HCT116 (cell line): ENCODE results near the gene NSMF.

Source experiments
- EGR1 ChIP-seq: IDR thresholded peaks from 2 replicates; pipeline ENCODE4 v1.6.1; 2012; ENCODE audit warnings: low read depth
- EZH2 ChIP-seq: fragments of 200-600 bp; sonication (generic); IDR thresholded peaks from 2 replicates; pipeline ENCODE4 v1.6.1; 2017; ENCODE audit warnings: antibody characterized with exemption, mixed run types
- EZH2phosphoT487 ChIP-seq: fragments of 200-600 bp; IDR thresholded peaks from 2 replicates; pipeline ENCODE4 v1.6.1; 2018; ENCODE audit warnings: antibody characterized with exemption, borderline replicate concordance
- JUND ChIP-seq: IDR thresholded peaks from 2 replicates; pipeline ENCODE4 v1.6.1; 2012
- POLR2A ChIP-seq: IDR thresholded peaks from 2 replicates; pipeline ENCODE4 v1.7.0; 2011; ENCODE audit warnings: borderline replicate concordance; ENCODE audit not compliant: insufficient read depth, insufficient read length; ENCODE audit errors: extremely low read depth
- POLR2AphosphoS5 ChIP-seq: IDR thresholded peaks from 2 replicates; pipeline ENCODE4 v1.6.1; 2011; ENCODE audit warnings: mild to moderate bottlenecking, low read depth, low read length, moderate library complexity
- RAD21 ChIP-seq: IDR thresholded peaks from 2 replicates; pipeline ENCODE4 v1.6.1; 2012; ENCODE audit warnings: low read depth, mild to moderate bottlenecking
- SP1 ChIP-seq: IDR thresholded peaks from 2 replicates; pipeline ENCODE4 v1.6.1; 2012; ENCODE audit warnings: low read depth
- YY1 ChIP-seq: IDR thresholded peaks from 2 replicates; pipeline ENCODE4 v1.6.1; 2011; ENCODE audit warnings: low read length, low read depth, moderate library complexity, mild to moderate bottlenecking; ENCODE audit not compliant: insufficient replicate concordance; ENCODE audit errors: extremely low read depth
- TF ChIP-seq, protein P1 (sequence below): IDR thresholded peaks from 2 replicates; pipeline ENCODE4 v1.6.1; 2012
- TF ChIP-seq, protein P2 (sequence below), 3 experiments: fragments of 200-600 bp in 1 of 3; sonication (generic) in 1 of 3; IDR thresholded peaks in 2 of 3; conservative IDR thresholded peaks in 1 of 3; 2 replicates each; pipeline ENCODE4 v1.5.1; 2012 to 2017; ENCODE audit warnings: low read depth in 2 of 3, low read length in 2 of 3, antibody characterized with exemption in 1 of 3, borderline replicate concordance in 1 of 3, control low read depth in 1 of 3, mild to moderate bottlenecking in 1 of 3, mixed read lengths in 1 of 3, mixed run types in 1 of 3, moderate library complexity in 1 of 3; ENCODE audit not compliant: insufficient read depth in 1 of 3
- TF ChIP-seq, protein P3 (sequence below): IDR thresholded peaks from 2 replicates; pipeline ENCODE4 v1.6.1; 2011; ENCODE audit warnings: mild to moderate bottlenecking, low read length, moderate library complexity; ENCODE audit not compliant: insufficient replicate concordance; ENCODE audit errors: extremely low read depth
- TF ChIP-seq, protein P4 (sequence below): IDR thresholded peaks from 2 replicates; pipeline ENCODE4 v1.6.1; 2012; ENCODE audit warnings: low read depth

DNA sequence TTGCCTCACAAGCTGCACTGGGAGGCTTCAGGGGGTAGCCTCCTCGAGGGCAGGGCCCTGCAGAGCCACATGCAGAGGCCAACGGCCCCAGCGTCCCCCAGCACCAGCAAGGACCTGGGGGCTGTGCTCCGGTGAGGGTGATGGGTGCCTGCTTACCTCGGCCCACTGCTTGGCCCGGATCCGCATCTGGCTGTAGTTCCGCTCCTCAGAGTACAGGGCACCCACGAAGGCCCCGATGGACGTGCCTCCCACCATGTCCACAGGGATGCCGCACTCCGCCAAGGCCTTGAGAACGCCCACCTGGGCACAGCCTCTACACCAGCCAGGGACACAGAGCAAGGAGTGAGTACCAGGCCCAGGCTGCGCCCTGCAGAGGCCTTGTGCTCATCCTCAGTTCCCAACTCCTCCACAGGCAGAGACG, 8.0 kb upstream of the NSMF start:
- TF ChIP-seq, protein P1, sequence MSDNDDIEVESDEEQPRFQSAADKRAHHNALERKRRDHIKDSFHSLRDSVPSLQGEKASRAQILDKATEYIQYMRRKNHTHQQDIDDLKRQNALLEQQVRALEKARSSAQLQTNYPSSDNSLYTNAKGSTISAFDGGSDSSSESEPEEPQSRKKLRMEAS, result no peak
- TF ChIP-seq, protein P2, sequence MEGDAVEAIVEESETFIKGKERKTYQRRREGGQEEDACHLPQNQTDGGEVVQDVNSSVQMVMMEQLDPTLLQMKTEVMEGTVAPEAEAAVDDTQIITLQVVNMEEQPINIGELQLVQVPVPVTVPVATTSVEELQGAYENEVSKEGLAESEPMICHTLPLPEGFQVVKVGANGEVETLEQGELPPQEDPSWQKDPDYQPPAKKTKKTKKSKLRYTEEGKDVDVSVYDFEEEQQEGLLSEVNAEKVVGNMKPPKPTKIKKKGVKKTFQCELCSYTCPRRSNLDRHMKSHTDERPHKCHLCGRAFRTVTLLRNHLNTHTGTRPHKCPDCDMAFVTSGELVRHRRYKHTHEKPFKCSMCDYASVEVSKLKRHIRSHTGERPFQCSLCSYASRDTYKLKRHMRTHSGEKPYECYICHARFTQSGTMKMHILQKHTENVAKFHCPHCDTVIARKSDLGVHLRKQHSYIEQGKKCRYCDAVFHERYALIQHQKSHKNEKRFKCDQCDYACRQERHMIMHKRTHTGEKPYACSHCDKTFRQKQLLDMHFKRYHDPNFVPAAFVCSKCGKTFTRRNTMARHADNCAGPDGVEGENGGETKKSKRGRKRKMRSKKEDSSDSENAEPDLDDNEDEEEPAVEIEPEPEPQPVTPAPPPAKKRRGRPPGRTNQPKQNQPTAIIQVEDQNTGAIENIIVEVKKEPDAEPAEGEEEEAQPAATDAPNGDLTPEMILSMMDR (IDR thresholded peaks at IDR 0.05 in 2 of 3, conservative IDR thresholded peaks at IDR 0.05 in 1 of 3; ENCODE audit: borderline replicate concordance in 1 of 3, insufficient read depth in 1 of 3, low read depth in 2 of 3, low read length in 2 of 3), result no peak
- no peak for TF ChIP-seq RAD21
- no peak for TF ChIP-seq POLR2AphosphoS5
- no peak for TF ChIP-seq JUND
- TF ChIP-seq POLR2A, result no peak
- TF ChIP-seq, protein P3, sequence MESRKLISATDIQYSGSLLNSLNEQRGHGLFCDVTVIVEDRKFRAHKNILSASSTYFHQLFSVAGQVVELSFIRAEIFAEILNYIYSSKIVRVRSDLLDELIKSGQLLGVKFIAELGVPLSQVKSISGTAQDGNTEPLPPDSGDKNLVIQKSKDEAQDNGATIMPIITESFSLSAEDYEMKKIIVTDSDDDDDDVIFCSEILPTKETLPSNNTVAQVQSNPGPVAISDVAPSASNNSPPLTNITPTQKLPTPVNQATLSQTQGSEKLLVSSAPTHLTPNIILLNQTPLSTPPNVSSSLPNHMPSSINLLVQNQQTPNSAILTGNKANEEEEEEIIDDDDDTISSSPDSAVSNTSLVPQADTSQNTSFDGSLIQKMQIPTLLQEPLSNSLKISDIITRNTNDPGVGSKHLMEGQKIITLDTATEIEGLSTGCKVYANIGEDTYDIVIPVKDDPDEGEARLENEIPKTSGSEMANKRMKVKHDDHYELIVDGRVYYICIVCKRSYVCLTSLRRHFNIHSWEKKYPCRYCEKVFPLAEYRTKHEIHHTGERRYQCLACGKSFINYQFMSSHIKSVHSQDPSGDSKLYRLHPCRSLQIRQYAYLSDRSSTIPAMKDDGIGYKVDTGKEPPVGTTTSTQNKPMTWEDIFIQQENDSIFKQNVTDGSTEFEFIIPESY, result no peak
- TF ChIP-seq EZH2phosphoT487, result no peak
- no peak for TF ChIP-seq EZH2
- TF ChIP-seq YY1, result no peak
- TF ChIP-seq, protein P4, sequence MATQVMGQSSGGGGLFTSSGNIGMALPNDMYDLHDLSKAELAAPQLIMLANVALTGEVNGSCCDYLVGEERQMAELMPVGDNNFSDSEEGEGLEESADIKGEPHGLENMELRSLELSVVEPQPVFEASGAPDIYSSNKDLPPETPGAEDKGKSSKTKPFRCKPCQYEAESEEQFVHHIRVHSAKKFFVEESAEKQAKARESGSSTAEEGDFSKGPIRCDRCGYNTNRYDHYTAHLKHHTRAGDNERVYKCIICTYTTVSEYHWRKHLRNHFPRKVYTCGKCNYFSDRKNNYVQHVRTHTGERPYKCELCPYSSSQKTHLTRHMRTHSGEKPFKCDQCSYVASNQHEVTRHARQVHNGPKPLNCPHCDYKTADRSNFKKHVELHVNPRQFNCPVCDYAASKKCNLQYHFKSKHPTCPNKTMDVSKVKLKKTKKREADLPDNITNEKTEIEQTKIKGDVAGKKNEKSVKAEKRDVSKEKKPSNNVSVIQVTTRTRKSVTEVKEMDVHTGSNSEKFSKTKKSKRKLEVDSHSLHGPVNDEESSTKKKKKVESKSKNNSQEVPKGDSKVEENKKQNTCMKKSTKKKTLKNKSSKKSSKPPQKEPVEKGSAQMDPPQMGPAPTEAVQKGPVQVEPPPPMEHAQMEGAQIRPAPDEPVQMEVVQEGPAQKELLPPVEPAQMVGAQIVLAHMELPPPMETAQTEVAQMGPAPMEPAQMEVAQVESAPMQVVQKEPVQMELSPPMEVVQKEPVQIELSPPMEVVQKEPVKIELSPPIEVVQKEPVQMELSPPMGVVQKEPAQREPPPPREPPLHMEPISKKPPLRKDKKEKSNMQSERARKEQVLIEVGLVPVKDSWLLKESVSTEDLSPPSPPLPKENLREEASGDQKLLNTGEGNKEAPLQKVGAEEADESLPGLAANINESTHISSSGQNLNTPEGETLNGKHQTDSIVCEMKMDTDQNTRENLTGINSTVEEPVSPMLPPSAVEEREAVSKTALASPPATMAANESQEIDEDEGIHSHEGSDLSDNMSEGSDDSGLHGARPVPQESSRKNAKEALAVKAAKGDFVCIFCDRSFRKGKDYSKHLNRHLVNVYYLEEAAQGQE, result no peak
- no peak for TF ChIP-seq EGR1
- TF ChIP-seq SP1, result no peak
